Activated T-cell treated with anti-CD3 and anti-CD28 coated beads for 4 hours (primary cell): ENCODE measurements around the gene SNTB2.
A peak's percentile ranks its signal among the peaks of the same experiment; 100 is the strongest.
"Not testable (repeated sequence)": the region's sequence is repeated elsewhere in the genome, so short reads cannot be mapped to it uniquely, and the experiment has no call there.

ENCODE experiments used
- DNase-seq: peaks from one replicate; pipeline ENCODE4 v3.0.0-alpha.2; 2020

The SNTB2 gene

DNA sequence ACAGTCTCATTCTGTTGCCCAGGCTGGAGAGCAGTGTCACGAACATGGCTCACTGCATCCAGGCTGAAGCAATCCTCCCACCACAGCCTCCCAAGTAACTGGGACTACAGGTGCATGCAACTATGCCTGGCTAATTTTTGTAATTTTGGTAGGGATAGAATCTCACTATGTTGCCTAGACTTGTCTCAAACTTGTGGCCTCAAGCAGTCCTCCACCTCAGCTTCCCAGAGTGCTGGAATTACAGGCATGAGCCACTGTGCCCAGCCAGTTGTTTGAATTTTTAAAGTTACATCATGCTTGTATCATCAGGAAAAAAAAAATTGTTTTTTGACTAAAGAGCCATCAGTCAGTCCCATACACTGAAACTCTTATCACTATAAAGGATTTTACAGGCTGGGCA is 107.1 kb downstream of the SNTB2 start:
- no peak for DNase-seq

DNA sequence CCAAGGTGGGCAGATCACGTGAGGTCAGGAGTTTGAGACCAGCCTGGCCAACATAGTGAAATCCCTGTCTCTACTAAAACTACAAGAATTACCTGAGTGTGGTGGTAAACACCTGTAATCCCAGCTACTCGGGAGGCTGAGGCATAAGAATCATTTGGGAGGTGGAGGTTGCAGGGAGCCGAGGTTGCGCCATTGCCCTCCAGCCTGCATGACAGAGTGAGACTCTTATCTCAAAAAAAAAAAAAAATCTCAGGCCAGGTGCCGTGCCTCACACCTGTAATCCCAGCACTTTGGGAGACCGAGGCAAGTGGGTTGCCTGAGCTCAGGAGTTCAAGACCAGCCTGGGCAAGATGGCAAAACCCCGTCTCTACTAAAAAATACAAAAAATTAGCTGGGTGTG is 109.8 kb downstream of the SNTB2 start:
- not testable (repeated sequence) for DNase-seq

DNA sequence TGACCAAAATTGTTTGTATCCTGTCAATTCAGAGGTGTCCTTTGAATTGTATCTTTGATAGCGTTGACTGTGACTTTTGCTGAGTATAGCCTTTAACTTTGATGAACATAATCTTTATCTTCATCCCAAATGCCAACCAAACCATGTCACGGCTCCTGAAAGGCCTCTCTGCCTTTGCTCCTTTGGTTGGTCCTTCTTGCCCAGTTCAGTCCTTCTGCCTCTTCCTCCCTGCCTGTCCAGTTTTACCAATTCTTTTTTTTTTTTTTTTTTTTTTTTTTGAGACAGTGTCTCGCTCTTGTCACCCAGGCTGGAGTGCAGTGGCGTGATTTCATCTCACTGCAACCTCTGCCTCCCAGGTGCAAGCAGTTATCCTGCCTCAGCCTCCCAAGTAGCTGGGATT is 111.3 kb downstream of the SNTB2 start:
- no peak for DNase-seq

DNA sequence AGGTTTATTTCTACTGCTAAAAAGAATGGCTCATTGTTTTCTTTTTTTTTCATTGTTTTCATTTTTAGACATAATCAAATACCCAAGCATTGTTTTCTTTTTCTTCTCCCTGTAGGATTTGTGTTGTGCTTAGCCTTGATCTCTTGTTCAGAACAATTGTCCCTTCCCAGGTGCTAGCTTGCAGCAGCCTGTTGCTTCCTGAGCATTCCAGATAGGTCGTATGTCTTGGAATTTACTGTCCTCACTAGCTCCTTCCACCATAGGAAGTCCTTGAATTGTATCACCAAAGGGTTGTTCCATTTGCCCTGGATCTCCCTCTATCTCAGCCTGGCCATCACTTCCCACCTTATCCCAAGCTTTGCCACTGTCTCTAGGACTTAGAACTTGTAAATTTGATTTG is 114.2 kb downstream of the SNTB2 start:
- no peak for DNase-seq

- DNase-seq: no peak
Measured at GRCh38 chr16:69301861-69302260, 114.9 kb downstream of the SNTB2 start.

GRCh38 chr16:69302301-69302700 is 115.3 kb downstream of the SNTB2 start:
- no peak for DNase-seq

- DNase-seq: no peak
Measured at GRCh38 chr16:69306031-69306430, 119.1 kb downstream of the SNTB2 start.

GRCh38 chr16:69307091-69307490 is 120.1 kb downstream of the SNTB2 start:
- no peak for DNase-seq

DNA sequence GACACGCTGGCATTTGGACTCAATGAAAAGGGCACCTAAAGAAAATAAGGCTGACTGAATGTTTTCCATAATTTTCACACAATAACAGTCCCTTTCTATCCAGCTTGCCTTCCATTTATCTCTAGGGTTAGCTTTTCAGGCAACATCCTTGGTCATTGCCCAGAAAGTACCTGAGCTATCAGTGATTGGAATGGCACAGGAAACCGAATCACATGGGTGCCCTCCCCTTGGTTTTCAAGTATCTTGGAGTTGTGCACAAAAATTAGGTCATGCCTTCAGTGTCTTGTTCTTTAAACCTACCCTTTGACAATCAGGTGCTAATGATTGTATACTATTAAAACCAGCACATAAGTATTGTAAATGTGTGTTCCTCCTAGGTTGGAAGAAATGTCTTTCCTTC is 120.9 kb downstream of the SNTB2 start:
- DNase-seq: no peak

DNA sequence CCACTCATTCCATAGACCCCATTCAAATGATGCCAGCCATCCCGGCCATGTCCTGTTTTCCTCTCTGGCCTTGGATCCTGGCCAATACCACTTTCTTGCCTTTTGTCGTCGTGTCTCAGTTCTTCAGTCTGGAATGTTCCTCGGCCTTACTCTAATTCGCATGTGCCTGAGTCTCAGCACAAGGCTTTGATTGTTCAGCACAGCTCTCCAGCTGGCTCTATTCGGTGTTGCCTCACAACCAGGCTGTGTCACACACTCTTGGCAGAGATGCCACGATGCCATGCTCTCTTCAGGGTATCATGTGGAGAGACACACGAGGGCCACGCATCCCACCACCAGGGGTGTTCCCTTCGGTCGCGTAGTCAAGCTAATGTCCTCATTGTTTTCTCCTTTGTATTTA is 122.4 kb downstream of the SNTB2 start:
- DNase-seq: no peak

- DNase-seq: peak; percentile 96
Measured at GRCh38 chr16:69310653-69311532, 123.9 kb downstream of the SNTB2 start, which contains the start of gene VPS4A. VPS4A (plus strand) TSS chr16:69311350; CDS start chr16:69311512, 162 bp downstream.

DNA sequence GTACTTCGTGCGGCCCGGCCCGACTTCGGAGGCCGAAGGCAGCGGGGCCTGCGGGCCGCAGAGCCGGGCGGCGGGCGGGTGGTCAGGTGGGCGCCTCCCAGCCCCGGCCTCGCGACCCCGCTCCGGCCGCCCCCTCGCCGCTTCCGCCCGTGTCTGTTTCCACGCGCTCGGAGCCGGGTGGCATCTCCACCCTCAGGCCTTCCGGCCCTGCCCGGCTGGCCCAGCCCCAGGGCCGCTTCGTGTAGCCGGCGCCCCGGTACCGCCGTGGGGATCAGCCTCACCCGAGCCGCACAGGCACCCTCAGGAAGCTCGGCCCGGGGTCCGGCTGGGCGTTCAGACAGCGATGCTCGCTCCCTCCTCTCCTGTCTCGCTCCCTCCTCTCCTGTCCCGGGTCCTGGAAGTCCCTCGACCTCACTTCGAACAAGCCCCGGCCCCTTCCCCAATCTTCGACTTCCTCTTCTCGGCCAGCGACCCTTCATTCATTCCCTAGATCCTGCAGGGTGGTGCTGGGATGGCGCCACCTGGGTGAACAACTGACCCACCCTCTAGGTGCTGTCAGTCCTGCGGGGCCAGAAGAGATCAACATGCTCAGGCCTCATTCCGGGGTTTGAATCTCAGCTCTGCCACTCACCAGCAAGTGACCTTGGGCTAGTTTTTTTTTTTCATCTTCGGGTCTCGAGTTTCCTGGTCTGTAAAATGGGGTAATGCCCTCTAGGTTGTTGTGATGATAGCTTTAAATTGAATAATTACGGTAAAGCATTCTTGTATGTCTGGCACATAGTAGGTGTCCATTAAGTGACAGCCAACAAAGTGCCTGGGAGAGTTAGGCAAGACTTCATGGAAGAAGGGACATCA is 124.8 kb downstream of the SNTB2 start:
- DNase-seq: peak; percentile 17

GRCh38 chr16:69313469-69313868 is 126.5 kb downstream of the SNTB2 start:
- no peak for DNase-seq

DNA sequence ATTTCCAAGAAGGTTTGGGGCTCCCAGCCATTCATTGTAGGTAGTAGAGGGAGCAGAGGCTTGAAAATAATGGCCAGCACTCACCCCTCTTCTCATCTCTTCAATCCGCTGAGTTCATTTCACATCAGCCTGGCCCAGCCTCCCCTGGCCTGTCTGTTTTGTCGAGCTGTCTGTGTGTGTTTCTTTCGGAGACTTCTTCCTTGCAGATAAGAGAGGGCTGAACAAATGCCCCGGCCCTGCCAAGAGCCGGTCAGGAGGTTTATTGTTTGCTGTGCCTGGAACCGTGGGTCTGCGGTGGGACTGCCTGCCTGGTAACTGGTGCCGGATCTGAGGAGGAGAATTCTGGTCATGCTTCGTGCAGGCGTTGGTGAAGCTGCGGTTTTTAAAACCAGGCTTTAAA is 127.6 kb downstream of the SNTB2 start:
- no peak for DNase-seq

DNA sequence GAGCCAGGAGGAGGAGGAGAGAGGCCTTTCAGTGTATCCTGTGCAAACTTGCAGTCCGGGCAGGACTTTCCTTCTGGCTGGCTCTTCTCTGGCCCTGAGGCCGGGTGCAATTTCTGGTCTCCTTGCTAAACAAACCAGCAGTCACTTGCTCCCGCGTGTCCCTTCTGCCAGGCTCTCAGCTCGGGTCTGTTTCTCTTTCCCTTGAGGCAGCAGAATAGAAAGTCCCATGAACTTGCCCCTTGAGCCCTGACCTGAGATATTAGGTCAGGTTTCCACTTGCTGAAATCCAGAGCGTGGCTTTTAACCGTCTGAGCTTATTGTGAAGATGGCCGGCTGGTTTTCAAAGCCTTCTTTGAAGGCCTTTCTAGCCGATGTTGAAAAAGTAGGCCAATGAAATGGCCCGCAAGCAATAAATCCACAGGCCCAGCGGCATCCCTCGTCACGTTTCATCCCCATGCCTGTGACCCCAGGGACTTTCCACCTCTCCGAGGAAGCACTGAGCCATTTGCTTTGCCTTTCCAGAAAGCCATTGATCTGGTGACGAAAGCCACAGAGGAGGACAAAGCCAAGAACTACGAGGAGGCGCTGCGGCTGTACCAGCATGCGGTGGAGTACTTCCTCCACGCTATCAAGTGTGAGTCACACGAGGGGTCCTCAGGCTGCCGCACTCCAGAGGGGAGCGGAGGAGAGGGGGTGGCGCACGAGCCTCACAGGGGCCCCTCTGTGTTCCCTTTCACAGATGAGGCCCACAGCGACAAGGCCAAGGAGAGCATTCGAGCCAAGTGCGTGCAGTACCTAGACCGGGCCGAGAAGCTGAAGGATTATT is 128.7 kb downstream of the SNTB2 start:
- no peak for DNase-seq

DNA sequence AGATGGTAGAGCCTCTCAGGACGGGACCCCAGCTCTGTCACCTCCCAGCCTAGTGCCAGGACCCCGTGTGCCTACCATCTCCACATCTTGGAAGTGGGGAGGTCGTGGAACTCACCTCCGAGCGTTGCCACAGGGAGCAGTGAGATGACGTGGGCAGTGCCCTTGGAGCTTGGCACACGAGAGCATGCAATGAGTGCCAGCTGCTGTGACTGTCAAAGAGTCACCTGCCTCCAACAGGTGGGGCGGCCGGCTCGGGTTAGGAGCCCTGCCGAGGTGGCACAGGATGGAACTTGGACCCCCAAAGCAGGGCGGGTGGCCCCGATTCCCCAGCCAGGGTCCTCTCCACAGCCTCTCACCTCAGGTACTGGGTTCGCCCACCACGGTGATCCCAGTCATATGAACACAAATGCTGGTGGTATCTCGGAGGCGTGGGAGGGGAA is 129.7 kb downstream of the SNTB2 start:
- no peak for DNase-seq

GRCh38 chr16:69318177-69318910 is 131.4 kb downstream of the SNTB2 start:
- no peak for DNase-seq

GRCh38 chr16:69318911-69319289 is 131.9 kb downstream of the SNTB2 start:
- DNase-seq: no peak

DNA sequence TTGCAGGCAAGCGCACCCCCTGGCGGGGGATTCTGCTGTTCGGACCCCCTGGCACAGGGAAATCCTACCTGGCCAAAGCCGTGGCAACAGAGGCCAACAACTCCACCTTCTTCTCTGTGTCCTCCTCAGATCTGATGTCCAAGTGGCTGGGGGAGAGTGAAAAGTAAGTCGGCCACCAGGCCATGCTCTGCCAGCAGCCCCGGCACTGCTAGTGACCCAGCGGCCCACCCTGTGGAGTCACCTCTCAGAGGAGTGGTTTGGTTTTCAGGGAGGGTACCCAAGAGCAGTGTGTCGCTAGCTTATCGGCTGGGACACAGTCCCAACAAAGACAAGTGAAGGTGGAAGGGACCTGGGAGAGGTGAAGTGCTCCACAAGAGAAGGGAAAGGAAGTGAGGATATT is 132.4 kb downstream of the SNTB2 start:
- DNase-seq: no peak

DNA sequence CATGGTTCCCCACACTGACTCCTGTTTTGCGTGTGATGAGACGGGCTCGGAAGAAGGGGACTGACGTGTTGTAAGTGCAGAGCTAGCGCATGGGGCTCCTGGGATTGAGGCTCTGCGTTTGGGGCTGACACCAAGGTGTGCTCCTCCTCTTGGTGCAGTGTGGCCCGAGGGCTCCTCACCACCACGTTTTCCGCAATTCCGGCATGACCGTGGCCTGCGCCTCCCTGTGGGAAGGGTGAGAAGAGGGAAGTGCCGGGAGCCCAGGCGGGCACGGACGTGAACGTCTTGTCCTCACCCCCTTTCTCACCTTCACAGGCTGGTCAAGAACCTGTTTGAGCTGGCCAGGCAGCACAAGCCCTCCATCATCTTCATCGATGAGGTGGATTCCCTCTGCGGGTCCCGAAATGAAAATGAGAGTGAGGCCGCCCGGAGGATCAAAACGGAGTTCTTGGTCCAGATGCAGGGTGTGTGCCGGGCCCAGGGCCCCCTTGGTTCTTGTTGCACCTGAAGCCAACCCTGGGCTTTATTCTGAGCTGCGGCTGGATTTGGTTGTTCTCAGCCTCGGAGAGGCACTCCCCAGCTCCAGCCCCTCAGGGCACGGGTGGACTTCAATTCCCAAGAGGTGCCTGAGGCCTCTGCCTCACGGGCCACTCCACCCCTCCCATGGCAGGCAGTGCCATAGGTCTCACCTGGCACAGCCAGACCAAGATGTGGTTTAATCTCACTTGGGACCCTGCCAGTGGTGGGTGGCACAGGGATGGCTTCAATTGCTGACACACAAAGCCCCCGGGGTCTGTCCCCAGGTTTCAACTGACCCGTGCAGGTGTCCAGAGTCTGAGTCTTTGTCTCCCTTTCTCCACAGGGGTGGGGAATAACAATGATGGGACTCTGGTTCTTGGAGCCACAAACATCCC is 133.1 kb downstream of the SNTB2 start:
- DNase-seq: no peak

GRCh38 chr16:69320740-69321073 is 133.7 kb downstream of the SNTB2 start:
- no peak for DNase-seq
